ENCODE measurements around the gene LRP3.
"Not testable (repeated sequence)": the region's sequence is repeated elsewhere in the genome, so short reads cannot be mapped to it uniquely, and the experiment has no call there.

LRP3 gene

DNA sequence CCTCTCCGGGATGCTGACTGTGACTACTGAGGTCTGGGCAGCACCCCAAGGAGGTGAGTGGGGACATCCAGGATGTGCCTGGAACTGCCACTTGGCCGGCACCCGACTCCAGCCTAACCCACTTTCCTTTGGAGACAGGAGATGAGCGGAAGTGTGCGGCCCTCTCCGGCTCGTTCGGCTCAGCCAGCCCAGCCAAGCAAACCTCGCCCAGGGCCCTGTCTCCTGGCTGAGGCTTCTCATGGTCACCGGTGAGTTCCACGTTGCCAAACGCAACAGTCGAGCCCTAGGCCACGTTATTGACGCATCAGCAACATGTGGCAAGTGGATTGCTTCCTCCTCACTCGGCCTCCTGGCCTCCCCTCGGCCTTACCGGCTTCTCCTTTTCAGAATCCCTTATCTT, 26.0 kb downstream of the LRP3 start:
- DNase-seq: no peak

DNA sequence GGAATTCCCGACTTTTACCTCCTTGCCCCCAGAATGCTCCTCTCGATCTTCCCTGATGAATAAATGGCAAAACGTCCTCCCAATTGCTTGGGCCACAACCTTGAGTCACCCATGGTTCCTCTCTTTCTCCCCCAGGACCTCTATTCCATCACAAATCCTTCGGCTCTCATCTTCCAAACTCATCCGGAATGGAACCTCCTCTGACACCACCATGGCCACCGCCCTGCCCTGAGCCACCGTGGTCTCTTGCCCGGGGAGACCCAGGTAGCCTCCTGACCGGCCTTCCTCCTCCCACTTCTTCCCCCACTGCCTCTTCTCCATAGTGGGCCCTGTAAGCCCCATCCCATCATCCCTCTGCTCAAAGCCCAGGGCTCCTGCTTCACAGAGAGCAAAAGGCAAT, 26.6 kb downstream of the LRP3 start:
- no peak for DNase-seq

DNA sequence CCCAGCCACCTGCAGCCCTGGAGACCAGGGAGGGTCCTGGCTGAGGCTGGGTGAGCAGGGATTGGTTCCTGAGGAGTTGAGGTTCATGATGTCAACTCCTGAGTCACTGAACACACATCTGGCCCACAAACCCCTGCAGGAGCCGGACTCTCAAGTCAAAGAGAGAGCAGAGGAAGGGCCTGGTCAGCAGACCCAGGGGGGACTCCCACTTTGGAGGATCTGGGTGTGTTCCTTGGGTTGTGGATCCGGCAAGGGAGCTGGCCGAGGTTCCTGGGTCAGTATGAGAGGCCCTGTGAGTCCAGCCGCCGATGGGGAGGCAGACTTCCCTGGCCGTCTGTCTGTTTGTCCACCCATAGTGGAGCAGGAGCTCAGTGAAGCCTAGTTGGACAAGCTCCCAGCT, 27.5 kb downstream of the LRP3 start:
- no peak for DNase-seq

DNA sequence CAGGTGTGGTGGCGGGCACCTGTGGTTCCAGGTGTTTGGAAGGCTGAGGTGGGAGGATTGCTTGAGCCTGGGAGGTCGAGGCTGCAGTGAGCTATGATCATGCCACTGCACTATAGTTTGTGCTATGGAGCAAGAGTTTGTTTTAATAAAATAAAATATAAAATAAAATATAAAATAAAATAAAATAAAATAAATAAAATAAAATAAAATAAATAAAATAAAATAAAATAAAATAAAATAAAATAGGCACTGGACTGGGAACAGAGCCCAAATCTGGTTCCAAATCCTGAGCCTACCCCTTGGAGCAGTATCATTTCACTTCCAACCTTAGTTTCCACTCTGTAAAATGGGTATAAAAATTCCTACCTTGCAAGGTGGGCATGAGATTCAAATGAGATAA, 28.1 kb downstream of the LRP3 start:
- not testable (repeated sequence) for DNase-seq

DNA sequence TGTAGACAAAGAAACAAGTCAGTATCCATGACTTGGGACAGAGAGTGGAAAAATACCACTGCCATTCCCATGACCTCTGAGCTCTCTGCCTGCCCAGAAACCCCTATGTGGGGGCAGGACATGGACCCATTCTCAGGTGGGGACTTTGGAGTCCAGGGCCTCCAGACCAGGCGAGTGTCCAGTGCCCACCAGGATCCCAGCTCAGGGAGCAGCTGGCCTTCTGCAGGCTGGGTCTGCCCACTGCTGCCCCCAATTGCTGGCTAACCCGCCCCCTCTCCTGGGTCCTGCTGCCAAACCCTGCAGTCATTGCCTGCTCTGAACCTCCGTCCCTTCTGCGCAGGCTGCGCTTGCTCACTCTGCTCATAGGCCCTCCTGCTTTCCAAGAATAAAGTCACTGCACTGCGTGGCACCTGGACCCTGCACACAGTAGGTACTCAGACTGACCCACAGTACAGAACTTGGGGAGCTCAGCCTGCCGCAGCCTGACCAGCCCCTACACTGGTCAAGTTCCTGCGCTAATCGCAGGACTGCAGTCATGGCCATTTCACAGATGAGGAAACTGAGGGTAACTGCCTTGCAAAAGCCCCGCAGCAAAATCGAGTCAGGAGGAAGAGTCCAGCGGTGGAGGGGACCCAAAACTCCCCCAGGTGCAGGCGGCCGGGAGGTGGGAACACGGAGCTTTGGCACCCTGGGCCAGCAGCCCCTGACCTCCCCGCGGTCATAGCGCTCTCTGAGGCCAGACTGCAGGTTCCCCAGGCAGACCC, 30.7 kb downstream of the LRP3 start:
- no peak for DNase-seq

DNA sequence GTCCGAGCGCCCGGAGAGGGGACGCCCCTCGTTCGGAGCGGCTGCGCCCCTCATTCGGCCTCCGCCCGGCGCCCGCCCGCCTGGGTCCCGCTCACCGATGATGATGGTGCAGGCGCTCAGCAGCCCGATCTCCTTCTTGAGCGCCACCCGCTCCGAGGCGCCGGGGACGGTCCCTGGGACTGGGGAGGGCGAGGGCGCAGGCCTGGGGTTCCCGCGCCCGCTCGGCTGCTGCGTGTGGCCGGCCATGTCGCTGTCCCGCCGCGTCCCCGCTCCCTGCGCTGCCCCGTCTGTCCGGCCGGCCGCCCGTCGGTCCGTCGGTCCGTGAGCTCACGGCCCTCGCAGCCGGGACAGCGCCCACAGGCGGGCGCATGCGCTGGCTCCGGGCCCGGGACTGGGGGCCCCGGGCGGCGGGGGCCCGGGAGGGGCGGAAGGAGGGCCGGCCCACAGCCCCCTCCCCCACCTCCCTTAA, 31.4 kb downstream of the LRP3 start, which contains the start of gene SLC7A10:
TSS of gene SLC7A10 (minus strand) at position 393 of the 469 bp plus-strand sequence. CDS start at position 246, 147 bp downstream.
- DNase-seq: peak; percentile 23

DNA sequence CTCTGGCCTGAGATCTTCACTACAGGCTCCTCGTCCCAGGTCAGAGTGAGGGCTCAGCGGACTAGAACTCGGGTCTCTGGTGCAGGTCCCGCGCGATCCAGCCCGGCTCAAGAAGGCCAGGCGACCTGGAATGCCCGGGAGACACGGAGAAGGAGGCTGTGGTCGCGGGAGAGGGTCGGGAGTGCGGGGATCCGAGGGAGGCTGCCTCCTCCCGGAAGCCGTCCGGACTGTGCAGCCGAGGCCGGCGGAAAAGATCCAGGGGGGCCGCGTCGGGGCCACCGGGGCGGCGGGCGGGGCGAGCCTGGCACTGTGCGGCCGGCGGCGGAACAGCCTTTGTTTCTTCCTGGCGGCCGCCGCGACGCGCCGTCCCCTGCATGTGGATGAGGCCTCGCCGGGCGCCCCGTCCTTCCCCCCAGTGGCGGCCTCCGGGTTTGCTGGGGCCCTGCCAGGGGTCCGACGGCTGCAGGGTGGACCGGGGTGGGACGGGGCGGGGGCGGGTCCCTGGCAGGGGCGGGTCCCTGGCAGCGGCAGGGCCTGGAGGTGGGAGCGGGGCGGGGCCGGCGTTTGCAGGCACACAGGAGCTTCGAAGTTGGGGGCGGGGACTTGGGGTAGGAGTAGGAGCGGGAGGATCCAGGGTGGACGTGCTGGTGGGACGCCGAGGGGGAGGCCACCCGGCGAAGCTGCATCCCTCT, 32.6 kb downstream of the LRP3 start:
- DNase-seq: peak; percentile 28

DNA sequence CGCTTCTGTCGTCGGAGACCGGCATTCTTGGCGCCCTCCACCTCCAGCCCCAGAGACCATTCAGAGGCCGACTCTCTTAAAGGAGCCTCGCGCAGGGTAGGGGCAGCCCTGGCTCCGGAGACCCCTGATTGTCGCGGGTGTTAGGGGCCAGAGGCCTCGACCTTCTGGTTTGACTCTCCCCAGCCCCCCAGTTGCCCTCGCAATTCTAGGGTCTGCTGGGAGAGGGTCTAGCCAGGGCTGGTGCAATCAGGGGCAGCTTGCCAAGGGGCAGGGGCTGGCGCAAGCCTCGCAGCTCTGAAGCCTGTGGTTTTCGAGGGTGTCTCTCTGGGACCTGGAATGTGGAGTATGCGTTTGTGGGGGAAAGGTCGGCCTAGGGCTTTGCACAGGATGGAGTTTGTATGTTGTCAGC, 33.1 kb downstream of the LRP3 start:
- no peak for DNase-seq

DNA sequence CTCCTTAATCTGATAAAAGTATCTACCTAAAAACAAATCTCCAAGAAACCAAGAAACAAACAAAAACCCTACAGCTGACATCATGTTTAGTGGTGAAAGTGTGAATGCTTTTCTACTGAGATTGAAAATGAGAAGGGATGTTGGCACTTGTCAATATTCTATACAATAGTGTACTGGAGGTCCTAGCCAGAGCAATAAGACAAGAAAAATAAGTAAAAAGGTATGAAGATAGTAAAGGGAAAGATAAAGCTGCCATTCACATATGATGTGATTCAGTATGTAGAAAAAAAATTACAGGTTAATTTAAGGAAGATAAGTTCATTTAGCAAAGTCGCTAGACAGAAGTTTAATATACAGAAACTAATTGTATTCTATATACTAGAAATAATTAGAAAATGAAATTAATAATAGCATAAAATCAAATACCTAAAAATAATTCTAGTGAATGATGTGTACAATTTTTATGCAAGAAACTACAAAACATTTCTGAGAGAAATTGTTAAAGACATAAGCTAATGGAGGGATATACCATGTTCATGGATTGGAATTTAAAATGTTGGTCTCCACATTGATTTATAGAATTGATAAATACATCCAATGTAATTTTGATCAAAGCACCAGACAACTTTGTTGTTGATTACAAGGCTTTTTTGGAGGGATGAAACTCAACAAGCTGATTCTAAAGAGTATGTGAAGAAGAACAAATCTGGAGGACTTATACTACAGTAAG, 33.9 kb downstream of the LRP3 start:
- DNase-seq: no peak

DNA sequence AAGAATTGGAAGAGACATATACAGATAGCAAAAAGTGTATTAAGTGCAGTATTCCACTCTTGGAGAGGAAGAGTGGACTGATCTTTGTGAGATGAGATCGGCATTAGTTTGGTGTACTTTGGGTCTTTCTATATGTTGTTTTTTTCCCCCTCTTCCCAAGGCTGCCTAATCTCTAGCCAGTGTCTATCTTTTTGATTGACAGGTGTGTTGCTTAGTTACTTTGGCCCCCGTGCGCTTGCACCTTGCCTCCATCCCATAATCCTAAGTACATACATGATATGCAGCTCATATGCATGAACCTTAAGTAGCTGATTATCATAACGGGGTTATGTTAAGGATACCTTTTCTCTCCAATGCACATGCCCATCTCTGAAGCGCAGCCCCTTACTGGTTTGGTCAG, 35.8 kb downstream of the LRP3 start:
- DNase-seq: no peak

DNA sequence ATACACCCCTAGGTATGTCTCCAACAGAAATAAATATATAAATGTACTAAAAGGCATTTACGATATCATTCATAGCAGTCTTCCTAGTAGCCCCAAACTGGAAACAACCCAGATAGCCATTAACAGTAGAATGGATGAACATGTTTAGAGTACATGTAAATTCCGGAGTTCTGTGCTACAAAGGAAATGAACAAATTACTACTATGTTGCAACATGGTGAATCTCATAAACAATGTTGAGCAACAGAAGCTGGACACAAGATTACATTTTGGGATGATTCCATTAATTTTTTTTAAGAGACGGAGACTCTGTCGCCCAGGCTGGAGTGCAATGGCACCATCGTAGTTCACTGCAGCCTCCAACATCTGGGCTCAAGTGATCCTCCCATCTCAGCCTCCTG, 37.4 kb downstream of the LRP3 start:
- DNase-seq: no peak

DNA sequence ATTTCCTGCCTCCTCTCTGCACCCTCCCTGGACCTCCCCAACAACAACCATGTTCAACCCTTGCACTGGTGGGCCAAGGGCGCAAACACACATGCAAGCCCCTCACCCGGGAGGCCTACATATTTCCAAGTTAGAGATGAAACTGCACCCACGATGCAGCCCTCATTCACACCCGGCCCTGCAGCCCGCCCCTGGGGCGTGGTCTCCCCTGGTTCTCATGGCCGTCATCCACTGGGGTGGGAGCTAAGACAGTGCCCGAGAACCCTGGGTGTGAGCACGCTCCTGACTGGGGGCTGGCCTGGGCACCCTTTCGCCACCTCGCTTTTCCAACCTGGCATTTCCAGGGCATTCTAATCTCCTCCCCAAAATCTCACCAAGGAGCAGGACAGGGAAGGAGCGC, 38.5 kb downstream of the LRP3 start:
- DNase-seq: no peak

DNA sequence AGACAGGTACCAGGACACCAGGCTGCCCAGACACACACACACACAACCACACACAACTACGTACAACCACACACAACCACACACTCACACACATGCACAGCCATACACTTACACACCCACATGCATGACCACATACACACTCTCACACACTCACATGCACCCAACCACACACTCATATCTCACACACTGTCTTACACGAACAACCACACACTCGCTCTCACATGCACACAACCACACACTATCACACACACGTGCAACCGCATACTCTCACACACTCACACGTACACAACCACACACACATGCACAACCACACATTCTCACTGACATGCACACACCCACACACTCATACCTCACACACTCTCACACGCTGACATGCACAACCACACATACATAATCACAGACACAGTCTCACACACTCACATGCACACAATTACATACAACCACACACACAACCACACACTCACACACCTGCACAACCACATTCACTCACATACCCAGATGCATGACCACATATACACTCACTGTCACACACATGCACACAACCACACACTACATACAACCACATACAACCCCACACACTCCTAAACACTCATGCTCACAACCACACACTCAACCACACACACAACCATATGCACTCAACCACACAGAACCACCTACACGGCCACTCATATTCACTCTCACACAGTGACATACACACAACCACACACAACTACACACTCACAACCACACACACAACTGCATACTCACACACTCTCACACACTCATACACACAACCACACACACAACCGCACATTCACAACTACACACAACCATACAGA, 39.1 kb downstream of the LRP3 start:
- no peak for DNase-seq

DNA sequence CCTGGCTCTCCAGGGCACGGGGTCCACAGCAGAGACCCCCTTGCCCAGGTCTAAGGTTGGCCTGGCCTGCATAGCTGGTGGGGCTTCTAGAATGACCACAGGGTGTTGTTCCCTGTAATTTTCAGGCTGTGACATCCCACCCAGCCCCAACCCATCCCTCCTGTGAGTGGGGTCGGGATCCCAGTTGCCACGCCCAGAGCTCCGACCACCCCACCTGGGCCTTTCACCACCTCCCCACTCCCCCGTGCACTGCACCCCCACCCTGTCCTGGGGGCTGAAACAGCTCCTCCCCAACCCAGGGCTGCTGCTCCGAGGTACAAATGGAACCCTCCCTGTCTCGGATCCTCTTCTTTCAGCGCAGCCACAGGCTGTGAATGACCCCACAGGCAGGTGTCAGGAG, 40.0 kb downstream of the LRP3 start:
- DNase-seq: no peak

DNA sequence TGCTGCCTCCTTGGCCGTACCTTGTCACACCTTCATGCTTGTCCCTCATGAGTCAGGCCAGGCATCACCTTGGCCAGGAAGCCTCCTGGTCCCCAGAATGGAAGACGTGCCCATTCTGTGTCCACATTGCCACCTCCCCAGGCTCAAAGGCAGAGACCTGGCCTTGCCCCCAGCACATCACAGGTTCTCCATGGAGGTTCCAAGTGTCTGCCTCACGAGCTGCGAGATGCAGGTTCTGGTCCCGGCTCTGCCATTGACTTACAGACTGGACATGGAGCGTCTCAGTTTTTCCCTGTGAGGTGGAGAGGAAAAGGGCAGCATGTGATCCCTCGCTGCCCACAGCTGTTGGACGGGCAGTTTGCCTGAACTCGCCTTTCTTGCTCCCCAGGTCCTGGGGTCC, 40.6 kb downstream of the LRP3 start:
- no peak for DNase-seq

DNA sequence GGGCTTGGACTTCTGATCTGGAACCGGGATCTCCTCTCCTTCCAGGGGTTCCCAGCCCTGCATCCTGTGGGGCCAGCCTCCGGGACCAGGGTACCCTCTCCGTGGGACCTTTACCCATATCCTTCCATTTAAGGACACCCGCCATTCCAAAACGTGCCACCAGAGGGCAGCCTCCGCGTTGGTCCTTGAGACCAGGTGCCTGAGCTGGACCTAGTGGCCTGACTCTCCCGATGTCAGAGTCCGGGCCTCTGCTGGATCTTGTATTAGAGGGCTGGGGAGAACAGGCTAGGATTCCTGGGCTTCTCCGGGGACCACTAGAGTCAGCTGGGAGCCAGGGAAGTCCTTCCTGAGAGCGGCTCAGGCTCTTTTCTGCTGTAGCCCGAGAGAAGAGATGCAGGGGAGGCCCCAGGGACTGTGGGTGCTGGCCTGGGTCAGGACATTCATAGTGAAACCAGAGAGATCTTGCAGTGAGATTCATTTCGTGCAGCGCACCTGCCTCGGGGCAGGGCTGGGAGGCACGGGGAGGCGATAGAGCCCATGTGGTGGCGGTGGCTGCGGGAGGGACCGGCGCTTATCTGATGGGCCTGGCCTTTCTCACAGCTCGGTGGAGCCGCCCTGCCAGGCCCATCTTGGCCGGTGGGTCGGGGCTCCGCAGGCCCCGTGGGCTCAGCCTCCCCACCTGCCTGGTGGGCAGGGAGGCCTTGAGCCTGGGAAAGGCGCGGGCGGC, 41.3 kb downstream of the LRP3 start:
- DNase-seq: peak; percentile 87

DNA sequence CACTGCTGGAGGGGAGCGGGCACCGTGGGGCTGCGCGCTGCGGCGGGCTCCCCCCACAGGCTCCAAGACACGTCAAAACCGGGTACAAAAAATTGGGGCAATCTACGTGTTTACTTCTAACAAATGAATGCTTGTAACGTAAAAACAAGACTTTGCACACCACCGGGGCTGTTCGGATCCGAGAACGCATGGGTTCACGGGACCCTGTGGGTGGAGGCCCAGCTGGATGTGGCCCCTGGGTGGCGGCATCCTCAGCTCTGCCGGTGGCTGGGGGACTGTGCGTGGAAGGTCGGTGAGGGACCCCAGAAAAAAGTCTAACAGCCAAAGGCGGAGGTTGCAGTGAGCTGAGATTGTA, 41.8 kb downstream of the LRP3 start:
- DNase-seq: no peak

DNA sequence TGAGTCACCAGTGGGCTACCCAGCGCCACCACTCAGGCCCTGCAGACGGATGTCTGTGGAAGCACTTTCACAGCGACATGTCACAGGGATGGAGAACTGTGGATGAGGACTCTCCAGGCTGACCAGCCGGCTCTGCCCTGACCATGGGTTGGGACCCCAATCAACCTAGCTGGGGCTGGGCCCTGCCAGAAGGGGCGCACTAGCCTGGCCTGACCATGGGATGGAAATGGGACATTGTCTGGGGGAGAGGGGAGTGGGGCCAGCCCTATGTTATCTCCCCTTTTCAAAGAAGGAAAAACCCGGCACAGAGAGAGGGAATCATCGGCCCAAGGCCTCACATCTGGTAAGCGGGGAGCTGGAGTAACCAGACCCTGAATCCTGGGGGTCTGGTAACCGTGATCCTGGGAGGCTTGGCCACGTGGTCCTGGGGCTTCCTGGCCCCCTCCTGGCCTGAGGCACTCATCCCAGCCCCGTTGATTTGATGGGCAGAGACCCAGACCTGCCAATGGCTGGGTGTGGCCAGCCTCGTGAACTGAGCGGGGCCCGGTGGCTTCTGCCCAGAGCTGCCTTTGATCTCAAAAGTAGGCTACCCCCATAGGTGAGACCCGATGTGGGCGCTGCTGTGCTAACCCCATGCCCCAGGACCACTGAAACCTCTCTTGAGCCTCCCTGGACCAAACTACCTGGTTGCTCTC, 42.7 kb downstream of the LRP3 start:
- no peak for DNase-seq

DNA sequence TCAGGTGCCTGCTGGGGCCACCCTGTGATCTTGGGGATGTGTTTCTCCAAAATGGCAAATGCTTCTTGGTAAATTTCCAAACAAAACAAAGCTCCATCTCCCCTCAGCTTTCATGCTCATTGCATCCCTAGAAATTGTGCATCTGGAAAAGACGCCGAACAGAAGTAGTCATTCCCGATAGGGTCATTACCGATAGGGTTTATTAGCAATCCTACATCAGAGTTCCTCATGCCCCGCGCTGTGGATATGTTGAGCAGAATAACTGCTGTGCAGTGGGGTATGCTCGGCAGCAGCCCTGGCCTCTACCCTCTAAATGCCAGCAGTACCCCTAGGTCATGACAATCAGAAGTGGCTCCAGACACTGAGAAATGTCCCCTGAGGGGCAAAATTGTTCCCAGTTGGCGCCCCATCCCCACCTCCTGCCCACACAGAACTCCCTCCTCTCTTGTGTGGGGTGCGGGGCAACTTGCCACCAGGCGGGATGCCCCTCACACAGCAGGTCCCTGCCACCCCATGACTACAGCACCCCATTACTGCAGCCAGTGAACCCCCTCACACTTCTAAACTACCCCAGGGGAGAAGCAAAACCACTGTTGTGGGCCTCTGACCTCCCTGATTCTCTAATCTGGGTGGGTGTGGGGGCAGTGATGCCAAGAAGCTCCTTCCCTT, 44.5 kb downstream of the LRP3 start:
- no peak for DNase-seq

DNA sequence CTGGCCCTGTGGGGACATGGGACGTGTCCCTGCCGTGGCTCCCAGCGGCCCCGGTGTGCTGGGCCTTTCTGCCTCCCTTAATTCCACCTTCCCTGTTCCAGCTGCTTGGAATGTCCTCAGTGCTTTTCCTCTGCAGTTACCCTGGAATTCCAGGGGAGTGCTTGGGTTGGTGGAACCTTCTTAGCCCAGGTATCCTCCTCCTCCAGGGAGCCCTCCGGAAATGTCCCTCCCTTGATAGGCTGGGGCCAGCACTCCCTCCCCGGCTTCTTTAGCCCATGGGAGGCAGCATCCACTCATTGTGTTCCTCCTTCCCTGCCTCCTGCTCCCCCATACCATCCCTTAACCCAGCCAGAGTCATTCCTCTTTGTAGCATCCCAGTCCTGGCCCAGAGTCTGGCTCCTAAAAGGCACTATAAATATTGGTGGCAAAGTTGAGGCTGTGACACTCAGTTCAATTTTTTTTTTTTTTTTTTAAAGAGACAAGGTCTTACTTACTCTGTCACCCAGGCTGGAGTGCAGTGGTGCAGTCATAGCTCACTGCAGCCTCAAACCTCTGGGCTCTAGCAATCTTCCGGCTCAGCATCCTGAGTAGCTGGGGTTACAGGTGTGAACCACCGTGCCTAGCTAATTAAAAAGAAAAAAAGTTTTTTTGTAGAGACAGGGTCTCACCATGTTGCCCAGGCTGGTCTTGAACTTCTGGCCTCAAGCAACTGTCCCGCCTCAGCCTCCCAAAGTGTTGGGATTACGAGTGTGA, 45.3 kb downstream of the LRP3 start:
- DNase-seq: no peak

Measured in NCI-H345 (cell line).